ENCODE measurements around the gene EPHB6.

DNA sequence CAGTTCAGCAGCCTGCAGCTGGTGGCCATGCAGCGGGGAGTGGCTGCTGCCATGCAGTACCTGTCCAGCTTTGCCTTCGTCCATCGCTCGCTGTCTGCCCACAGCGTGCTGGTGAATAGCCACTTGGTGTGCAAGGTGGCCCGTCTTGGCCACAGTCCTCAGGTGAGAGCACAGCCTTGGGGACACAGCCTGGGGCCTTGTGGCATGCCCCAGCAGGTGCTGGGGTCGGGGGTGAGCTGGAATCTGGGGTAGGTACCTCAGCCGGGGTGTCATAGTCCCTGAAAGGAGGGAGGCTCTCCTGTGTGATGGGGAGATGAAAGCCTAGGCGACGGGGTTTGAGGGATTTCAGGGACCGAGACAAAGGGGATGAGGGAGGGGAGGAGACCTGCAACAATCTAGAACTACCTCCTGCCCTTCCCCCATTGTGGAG, 14.1 kb downstream of the EPHB6 start:
- TF ChIP-seq, protein P1, sequence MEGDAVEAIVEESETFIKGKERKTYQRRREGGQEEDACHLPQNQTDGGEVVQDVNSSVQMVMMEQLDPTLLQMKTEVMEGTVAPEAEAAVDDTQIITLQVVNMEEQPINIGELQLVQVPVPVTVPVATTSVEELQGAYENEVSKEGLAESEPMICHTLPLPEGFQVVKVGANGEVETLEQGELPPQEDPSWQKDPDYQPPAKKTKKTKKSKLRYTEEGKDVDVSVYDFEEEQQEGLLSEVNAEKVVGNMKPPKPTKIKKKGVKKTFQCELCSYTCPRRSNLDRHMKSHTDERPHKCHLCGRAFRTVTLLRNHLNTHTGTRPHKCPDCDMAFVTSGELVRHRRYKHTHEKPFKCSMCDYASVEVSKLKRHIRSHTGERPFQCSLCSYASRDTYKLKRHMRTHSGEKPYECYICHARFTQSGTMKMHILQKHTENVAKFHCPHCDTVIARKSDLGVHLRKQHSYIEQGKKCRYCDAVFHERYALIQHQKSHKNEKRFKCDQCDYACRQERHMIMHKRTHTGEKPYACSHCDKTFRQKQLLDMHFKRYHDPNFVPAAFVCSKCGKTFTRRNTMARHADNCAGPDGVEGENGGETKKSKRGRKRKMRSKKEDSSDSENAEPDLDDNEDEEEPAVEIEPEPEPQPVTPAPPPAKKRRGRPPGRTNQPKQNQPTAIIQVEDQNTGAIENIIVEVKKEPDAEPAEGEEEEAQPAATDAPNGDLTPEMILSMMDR (IDR thresholded peaks at IDR 0.05), result no peak
- TF ChIP-seq SMC3 (IDR thresholded peaks at IDR 0.05; ENCODE audit: low read depth, low read length), result no peak
- no peak for TF ChIP-seq RFX5 (IDR thresholded peaks at IDR 0.05; ENCODE audit: low read length)
- TF ChIP-seq MXI1 (IDR thresholded peaks at IDR 0.05; ENCODE audit: low read depth, low read length), result no peak
- no peak for TF ChIP-seq NFIC (IDR thresholded peaks at IDR 0.05; ENCODE audit: borderline replicate concordance)
- TF ChIP-seq MEF2A (IDR thresholded peaks at IDR 0.05; ENCODE audit: borderline replicate concordance, low read depth), result no peak
- no peak for TF ChIP-seq YY1 (IDR thresholded peaks at IDR 0.05; ENCODE audit: low read depth)
- TF ChIP-seq TAF1 (IDR thresholded peaks at IDR 0.05; ENCODE audit: borderline replicate concordance, low read depth, low read length), result no peak
- no peak for TF ChIP-seq ZBTB33 (IDR thresholded peaks at IDR 0.05; ENCODE audit: borderline replicate concordance, low read depth)
